Muscle layer of colon (tissue), 2 donors: ENCODE data around the gene CENPT.

Experiments used
- H3K27ac ChIP-seq: one replicate; pipeline ENCODE4 v1.7.0; 2013; ENCODE audit warnings: low read depth, mild to moderate bottlenecking, low read length, moderate library complexity
- H3K27me3 ChIP-seq, 2 donors: one replicate each; pipeline ENCODE4 v1.7.0; 2013; ENCODE audit warnings: low read length in 2 of 2, mild to moderate bottlenecking in 2 of 2; ENCODE audit not compliant: insufficient read depth in 2 of 2, control insufficient read depth in 1 of 2
- H3K36me3 ChIP-seq: one replicate; pipeline ENCODE4 v1.7.0; 2013; ENCODE audit warnings: mild to moderate bottlenecking, low read length; ENCODE audit not compliant: insufficient read depth
- H3K4me1 ChIP-seq: one replicate; pipeline ENCODE4 v1.7.0; 2013; ENCODE audit warnings: mild to moderate bottlenecking, low read length; ENCODE audit not compliant: insufficient read depth
- H3K4me3 ChIP-seq, 2 donors: one replicate each; pipeline ENCODE4 v1.7.0; 2013; ENCODE audit warnings: low read length in 2 of 2, low read depth in 1 of 2, mild to moderate bottlenecking in 1 of 2, moderate library complexity in 1 of 2
- H3K9ac ChIP-seq: one replicate; pipeline ENCODE4 v1.7.0; 2013; ENCODE audit warnings: low read length
- H3K9me3 ChIP-seq: one replicate; pipeline ENCODE4 v1.7.0; 2013; ENCODE audit warnings: mild to moderate bottlenecking, low read length
- donor health status: abdominal sarcoma.
- donor health status: Adenocarcinoma of cecum.

The CENPT gene

DNA sequence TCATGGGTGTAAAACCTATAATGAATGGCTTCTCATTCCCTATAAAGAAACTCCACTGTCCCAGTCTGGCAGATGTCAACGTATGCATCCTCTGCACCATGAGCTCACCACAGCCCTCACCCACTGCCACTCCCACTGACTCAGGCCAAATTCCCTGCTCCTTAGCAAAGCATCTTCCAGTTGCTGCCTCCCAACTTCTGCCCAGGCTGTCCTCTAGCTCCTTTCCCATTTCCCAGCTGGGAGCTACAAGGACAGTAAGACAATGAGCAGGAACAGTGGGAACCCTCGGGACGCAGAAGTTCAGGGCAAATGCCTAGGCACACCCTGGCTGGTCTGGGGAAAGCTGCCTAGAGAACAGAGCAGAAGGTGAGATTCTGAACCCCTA, 14.5 kb downstream of the CENPT start:
- H3K9me3 ChIP-seq, result no peaks in the 10 kb centered on the region
- peaks cover 41% of the 10 kb centered on the region for H3K36me3 ChIP-seq
- peak overlapping the region; percentile 75 to 92 for H3K4me3 ChIP-seq
- no peaks in the 10 kb centered on the region for H3K27me3 ChIP-seq
- H3K27ac ChIP-seq, result peak overlapping the region; percentile 47
- H3K9ac ChIP-seq, result peak overlapping the region; percentile 95
- H3K4me1 ChIP-seq, result peaks cover 19% of the 10 kb centered on the region

DNA sequence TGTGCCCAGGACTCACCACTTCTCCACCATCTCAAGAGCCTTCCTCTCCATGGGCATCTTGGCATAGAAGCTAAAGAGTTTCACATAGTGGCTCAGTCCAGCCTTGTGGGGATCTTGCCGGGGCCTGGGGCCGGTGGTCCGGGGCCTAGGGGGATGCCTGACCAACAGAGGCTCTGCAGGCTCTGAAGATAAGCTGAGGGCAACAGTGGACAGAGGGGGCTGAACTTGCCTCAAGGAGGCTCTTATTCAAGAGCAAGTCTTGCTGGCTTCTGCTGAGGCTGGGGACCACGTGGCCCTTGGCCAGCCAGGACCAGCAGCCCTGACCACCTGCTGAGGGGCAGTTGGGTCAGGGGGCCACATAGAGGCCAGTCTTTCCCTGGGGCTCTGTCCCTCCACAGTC, 18.8 kb downstream of the CENPT start:
- H3K9me3 ChIP-seq, result no peaks in the 10 kb centered on the region
- no peak overlapping the region for H3K27ac ChIP-seq
- no peak overlapping the region for H3K9ac ChIP-seq
- no peaks in the 10 kb centered on the region for H3K27me3 ChIP-seq
- H3K36me3 ChIP-seq, result peaks cover 48% of the 10 kb centered on the region
- H3K4me1 ChIP-seq, result peaks cover 13% of the 10 kb centered on the region
- H3K4me3 ChIP-seq, result no peak overlapping the region

DNA sequence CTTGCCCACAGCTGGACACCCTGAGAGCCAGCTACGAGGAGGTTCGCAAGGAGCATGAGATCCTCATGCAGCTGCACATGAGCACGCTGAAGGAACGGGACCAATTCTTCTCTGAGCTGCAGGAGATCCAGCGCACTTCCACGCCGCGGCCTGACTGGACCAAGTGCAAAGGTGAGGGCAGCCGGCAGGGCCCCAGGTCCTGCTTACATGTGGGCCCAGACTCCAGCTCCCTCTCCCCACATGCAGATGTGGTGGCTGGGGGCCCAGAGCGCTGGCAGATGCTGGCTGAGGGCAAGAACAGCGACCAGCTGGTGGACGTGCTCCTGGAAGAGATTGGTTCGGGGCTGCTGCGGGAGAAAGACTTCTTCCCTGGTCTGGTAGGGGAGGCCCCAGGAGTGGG, 21.6 kb downstream of the CENPT start:
- Histone ChIP-seq H3K9ac (no peak overlapping the region), H3K9me3 (no peaks in the 10 kb centered on the region), H3K27ac (no peak overlapping the region), H3K27me3 (no peaks in the 10 kb centered on the region), H3K4me3 (no peak overlapping the region), H3K4me1 (no peaks in the 10 kb centered on the region), H3K36me3 (peaks cover 32% of the 10 kb centered on the region)

DNA sequence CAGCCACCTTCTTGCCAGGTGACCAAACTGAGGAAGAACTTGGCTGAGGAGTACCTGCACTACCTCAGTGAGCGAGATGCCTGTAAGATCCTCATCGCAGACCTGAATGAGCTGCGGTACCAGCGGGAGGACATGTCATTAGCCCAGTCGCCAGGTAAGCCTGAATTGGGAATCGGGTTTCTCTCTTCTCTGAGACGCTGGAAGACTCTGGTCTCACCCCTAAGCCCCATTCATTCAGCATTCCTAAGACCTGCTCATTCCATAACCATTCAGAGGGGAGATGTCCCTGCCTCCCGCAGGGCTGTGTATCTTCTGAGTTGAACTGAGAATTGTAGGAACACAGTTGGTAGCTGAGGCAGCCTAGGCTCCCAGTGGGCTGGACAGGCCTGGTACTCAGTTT, 22.4 kb downstream of the CENPT start:
- Histone ChIP-seq H3K27me3 (no peaks in the 10 kb centered on the region), H3K9me3 (no peaks in the 10 kb centered on the region), H3K36me3 (peaks cover 24% of the 10 kb centered on the region), H3K4me1 (no peaks in the 10 kb centered on the region), H3K9ac (no peak overlapping the region), H3K27ac (no peak overlapping the region), H3K4me3 (no peak overlapping the region)

DNA sequence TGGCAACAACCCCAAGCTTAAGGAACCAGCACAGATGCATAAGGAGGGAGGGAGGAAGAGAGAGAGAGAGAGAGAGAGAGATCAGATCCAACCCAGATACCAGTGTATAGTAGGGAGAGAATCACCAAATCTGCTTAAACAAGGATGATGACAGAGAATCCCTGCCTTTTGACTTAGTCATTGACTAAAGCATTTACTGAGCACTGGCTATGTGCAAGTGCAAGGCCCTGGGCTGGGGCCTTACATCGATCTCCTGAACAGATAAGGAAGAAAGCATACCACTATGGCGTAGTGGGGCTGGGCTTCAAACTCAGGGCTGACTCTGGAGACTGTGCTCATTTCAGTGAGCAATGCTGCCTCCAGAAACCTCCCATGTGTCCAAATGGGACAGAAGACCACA, 25.0 kb downstream of the CENPT start:
- H3K36me3 ChIP-seq, result peaks cover 5% of the 10 kb centered on the region
- no peak overlapping the region for H3K9ac ChIP-seq
- no peak overlapping the region for H3K4me3 ChIP-seq
- no peaks in the 10 kb centered on the region for H3K27me3 ChIP-seq
- no peaks in the 10 kb centered on the region for H3K9me3 ChIP-seq
- no peaks in the 10 kb centered on the region for H3K4me1 ChIP-seq
- no peak overlapping the region for H3K27ac ChIP-seq

DNA sequence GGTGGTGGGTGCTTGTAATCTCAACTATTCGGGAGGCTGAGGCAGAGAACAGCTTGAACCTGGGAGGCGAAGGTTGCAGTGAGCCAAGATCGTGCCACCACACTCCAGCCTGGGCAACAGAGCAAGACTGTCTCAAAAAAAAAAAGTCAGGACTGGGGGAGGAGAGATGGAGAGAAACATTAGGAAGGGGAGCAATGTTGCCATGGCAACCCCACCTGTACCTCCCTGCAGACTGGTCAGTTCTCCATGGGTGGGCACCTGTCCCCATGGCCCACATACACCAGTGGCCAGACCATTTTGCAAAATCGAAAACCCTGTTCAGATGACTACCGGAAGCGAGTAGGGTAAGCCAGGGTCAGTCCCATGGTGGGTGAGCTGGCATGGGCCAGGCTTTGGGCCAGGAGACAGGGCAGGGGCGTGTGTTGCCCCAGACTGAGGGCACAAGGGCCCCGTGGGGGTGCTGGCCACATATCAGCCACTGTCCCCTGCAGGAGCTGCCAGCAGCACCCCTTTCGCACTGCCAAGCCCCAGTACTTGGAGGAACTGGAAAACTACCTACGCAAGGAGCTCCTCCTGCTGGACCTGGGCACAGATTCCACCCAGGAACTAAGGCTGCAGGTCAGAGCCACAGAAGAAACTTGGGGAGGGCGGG, 26.8 kb downstream of the CENPT start:
- Histone ChIP-seq H3K27me3 (no peaks in the 10 kb centered on the region), H3K9ac (no peak overlapping the region), H3K36me3 (no peaks in the 10 kb centered on the region), H3K4me1 (no peaks in the 10 kb centered on the region), H3K27ac (no peak overlapping the region), H3K9me3 (no peaks in the 10 kb centered on the region), H3K4me3 (no peak overlapping the region)

DNA sequence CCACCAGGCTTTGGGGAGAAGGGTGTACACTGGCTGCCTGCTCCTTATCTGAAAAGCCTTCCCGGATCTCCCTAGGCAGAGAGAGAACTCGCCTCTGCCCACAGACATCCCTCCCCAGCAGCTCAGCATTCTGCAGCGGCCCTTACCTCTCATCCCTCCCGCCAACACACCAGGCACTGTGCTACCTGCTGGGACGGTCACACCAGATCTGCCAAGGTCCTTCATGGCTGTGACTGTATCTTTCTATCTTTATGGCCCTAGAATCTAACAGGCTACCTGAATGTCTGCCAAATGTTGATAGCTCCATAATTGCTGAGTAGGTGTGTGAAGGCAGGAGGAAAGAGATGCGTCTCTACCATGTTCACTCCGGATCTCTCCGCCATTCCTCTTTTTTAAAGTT, 32.9 kb downstream of the CENPT start:
- Histone ChIP-seq H3K27ac (no peak overlapping the region), H3K36me3 (no peaks in the 10 kb centered on the region), H3K4me3 (no peak overlapping the region), H3K27me3 (no peaks in the 10 kb centered on the region), H3K9me3 (no peaks in the 10 kb centered on the region), H3K9ac (no peak overlapping the region), H3K4me1 (no peaks in the 10 kb centered on the region)

DNA sequence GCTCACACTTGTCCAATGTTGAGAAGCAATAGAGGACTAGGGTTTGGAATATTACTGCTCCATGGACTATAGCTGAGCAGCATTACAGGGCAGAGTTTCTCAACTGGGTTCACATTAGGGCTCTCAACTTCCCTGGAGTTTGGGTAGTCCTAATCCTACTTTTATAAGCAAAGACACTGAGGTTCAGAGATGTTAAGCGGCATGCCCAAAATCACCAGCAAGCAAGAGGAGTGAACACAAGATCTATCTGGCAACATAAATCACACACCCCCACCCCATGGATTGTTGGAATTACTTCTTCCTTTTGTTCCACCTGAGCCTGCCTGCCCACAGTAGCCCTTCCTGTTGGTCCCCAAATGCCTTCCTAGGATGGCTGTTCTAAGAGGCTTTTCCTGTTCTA, 35.6 kb downstream of the CENPT start:
- Histone ChIP-seq H3K36me3 (no peaks in the 10 kb centered on the region), H3K9ac (no peak overlapping the region), H3K9me3 (no peaks in the 10 kb centered on the region), H3K27ac (no peak overlapping the region), H3K27me3 (no peaks in the 10 kb centered on the region), H3K4me3 (no peak overlapping the region), H3K4me1 (peaks cover 5% of the 10 kb centered on the region)

DNA sequence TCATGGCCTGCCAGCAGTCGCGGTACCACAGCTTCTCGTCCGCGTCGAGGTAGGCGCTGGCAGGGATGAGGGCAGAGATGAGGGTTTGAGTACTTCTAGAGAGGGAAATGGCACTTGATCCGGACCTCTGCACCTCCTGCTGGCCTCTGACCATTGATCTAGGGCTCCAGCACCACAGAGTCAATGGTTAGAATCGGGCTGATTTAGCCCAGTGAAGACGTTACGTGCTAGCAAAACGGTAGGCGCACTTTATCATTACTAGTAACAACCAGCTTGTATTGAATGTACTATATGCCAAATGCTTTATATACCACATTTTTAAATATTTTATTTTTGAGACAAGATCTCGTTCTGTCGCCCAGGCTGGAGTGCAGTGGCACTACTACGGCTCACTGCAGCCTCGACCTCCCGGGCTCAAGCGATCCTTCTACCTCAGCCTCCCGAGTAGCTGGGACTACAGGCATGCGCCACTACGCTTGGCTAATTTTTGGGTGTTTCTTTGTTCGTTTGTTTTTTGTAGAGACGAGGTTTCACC, 40.3 kb downstream of the CENPT start:
- Histone ChIP-seq H3K9me3 (no peaks in the 10 kb centered on the region), H3K4me3 (peak overlapping the region; percentile 71 to 76), H3K27ac (peak overlapping the region; percentile 84), H3K27me3 (no peaks in the 10 kb centered on the region), H3K4me1 (peaks cover 16% of the 10 kb centered on the region), H3K36me3 (no peaks in the 10 kb centered on the region), H3K9ac (peak overlapping the region; percentile 15)

DNA sequence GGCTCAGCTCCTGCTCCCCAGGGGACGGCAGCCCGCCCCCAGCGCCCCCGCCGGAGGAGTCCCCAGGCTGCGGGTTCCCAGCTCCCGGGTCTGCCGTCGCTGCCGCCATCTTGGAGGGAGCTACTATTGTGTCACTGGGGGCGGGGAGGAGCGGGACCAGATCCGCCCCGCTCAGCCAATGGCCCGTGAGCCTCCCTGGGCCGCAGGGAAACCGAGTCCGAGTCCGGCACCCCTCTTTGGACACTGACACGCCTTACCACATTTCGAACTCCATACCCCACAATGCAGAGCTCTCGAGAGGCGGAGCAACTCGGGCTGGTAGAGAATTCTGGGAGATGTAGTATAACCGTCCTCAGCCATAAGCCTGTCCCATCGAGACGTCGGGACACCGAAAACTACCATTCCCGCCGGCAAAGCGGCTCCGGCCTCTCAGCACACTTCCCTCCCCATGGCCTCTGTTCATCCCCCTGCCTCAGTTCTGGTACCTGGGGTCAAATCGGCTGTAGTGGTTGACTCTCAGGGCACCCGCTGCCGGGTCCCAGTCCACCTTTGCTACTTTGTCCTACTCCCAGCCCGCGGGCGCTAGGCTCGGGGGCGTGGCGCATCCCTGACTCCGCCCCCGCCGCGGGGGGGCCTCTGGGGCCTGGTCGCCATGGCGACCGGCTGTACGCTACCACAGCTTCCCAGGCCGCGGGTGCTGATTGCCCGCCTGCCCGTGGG, 40.9 kb downstream of the CENPT start, which contains the start of the genes RANBP10 and TSNAXIP1:
RANBP10 (minus strand) TSS at position 133 of the 720 bp plus-strand sequence; CDS start at position 109, 24 bp downstream.
TSNAXIP1 (plus strand) TSS at position 462 of the 720 bp plus-strand sequence. CDS start 261 bp downstream, outside the sequence.
- Histone ChIP-seq H3K9me3 (no peaks in the 10 kb centered on the region), H3K27ac (peak within 1 kb of the TSS; percentile 90), H3K4me3 (peak within 1 kb of the TSS; percentile 71 to 76), H3K9ac (peak within 1 kb of the TSS; percentile 88), H3K4me1 (peaks cover 16% of the 10 kb centered on the region), H3K36me3 (peaks cover under 1% of the 10 kb centered on the region), H3K27me3 (no peaks in the 10 kb centered on the region)

DNA sequence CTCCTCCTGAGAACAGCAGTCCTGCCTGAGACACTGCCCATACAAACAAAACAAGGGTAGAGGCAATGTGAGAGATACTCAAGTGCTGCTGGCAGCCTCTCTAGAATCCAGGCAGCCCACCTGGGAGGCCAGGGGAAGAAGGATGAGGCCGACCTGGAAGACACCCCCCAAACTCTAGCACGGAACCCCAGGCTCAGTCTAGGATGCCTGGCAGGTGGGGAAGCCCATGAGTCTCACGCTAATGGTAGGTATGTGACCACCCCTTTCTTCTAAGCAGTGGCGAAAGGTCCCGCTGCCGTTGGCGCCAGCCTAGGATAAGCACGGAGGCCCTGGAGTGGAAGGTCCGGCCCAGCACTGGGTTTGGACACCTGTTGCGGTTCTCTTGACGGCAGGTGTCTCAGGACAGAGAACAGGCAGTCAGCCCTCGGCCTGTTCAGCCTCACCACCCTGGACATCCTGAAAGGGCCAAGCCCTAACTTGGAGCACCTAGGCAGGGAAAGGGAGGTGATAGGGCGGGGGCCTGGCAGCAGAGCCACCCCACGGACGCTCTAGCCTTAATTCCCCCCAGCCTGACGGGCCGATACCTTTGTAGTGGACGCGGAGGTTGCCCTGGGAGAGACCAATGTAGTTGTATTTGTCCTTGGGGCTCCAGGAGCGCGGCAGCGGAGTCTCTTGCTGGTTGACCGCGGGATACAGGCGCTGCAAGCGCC, 41.6 kb downstream of the CENPT start:
- Histone ChIP-seq H3K4me1 (peaks cover 22% of the 10 kb centered on the region), H3K9ac (peak overlapping the region; percentile 88), H3K36me3 (peaks cover 7% of the 10 kb centered on the region), H3K9me3 (no peaks in the 10 kb centered on the region), H3K4me3 (peak overlapping the region; percentile 71 to 76), H3K27ac (peak overlapping the region; percentile 90), H3K27me3 (no peaks in the 10 kb centered on the region)
